ENCODE results near the gene ITSN1. TPM values are rescaled to one million over a fixed set of nuclear protein-coding genes. Genes with fewer than 3 reads are reported as not detected.

ITSN1 gene
- total and polyA plus RNA-seq, 4 donors = 20.3 to 112 (median 40.2) TPM

DNA sequence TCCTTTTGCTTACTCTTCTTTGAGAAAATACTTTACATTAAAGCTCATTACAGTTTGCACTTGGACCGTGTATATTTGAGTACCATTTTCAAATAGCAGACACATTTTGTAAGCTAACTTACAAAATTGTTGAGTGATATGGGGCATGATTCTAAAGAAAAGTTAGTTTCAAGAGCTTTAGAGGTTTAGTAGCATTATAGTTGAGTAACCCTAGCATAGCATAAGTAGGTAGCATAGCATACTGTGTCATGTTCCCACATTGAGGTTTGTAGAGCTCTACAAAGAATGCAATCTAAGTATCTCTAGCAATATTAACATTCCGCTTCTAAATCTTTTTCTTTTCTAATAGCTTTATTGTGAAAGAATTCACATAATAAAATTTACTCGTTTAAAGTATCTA lies 92.0 kb downstream of the ITSN1 start:
- 90% methylated on average over 3 of the region's 3 CpGs for WGBS
- TF ChIP-seq ATF3 (IDR thresholded peaks at IDR 0.05) = no peak
- TF ChIP-seq RAD21 (IDR thresholded peaks at IDR 0.05) = no peak
- TF ChIP-seq SP1 (IDR thresholded peaks at IDR 0.05) = no peak
- no peak for TF ChIP-seq HNF4A (conservative IDR thresholded peaks at IDR 0.05)
- TF ChIP-seq MAX (IDR thresholded peaks at IDR 0.05) = no peak
- no peak for TF ChIP-seq CTCF (IDR thresholded peaks at IDR 0.05; ENCODE audit: low read depth, low read length, missing input control)
- no peak for TF ChIP-seq HNF4G (IDR thresholded peaks at IDR 0.05)
- no peak for TF ChIP-seq FOXA2 (IDR thresholded peaks at IDR 0.05)
- TF ChIP-seq EGR1 (IDR thresholded peaks at IDR 0.05; ENCODE audit: low read depth in 2 of 2) = no peak
- no peak for TF ChIP-seq YY1 (IDR thresholded peaks at IDR 0.05)
- TF ChIP-seq, protein P1, sequence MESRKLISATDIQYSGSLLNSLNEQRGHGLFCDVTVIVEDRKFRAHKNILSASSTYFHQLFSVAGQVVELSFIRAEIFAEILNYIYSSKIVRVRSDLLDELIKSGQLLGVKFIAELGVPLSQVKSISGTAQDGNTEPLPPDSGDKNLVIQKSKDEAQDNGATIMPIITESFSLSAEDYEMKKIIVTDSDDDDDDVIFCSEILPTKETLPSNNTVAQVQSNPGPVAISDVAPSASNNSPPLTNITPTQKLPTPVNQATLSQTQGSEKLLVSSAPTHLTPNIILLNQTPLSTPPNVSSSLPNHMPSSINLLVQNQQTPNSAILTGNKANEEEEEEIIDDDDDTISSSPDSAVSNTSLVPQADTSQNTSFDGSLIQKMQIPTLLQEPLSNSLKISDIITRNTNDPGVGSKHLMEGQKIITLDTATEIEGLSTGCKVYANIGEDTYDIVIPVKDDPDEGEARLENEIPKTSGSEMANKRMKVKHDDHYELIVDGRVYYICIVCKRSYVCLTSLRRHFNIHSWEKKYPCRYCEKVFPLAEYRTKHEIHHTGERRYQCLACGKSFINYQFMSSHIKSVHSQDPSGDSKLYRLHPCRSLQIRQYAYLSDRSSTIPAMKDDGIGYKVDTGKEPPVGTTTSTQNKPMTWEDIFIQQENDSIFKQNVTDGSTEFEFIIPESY (IDR thresholded peaks at IDR 0.05) = no peak
- TF ChIP-seq NR2F2 (IDR thresholded peaks at IDR 0.05) = no peak
- no peak for TF ChIP-seq TAF1 (conservative IDR thresholded peaks at IDR 0.05)
- TF ChIP-seq GABPA (IDR thresholded peaks at IDR 0.05 in 1 of 2, conservative IDR thresholded peaks at IDR 0.05 in 1 of 2) = no peak
- DNase-seq (ENCODE audit: low spot score) = no peak

GRCh38 chr21:33734818-33735217 lies 92.5 kb downstream of the ITSN1 start:
- Histone ChIP-seq H3K9me3 (ENCODE audit: control insufficient read depth in 4 of 4, low read length in 3 of 4) (no peaks in the 10 kb centered on the region), H3K9ac (ENCODE audit: low read depth in 1 of 2, low read length in 2 of 2) (no peak overlapping the region), H3K27me3 (ENCODE audit: control insufficient read depth in 4 of 4, insufficient read depth in 4 of 4, low read length in 3 of 4) (no peaks in the 10 kb centered on the region), H3K4me3 (ENCODE audit: low read depth in 1 of 3, low read length in 3 of 3) (no peak overlapping the region), H3K36me3 (ENCODE audit: control insufficient read depth in 4 of 4, insufficient read depth in 3 of 4, low read depth in 1 of 4, low read length in 3 of 4) (peaks cover 0 to 8% (median 2%) of the 10 kb centered on the region in 4 donors), H3K4me1 (ENCODE audit: control insufficient read depth in 4 of 4, insufficient read depth in 4 of 4, low read length in 3 of 4) (peaks cover 0 to 3% (median 0%) of the 10 kb centered on the region in 4 donors), H3K27ac (ENCODE audit: low read depth in 1 of 2, low read length in 2 of 2) (no peak overlapping the region)
- 82% methylated on average over 2 of the region's 2 CpGs for WGBS
- no peak for DNase-seq (ENCODE audit: low spot score)
- TF ChIP-seq FOXA1 (IDR thresholded peaks at IDR 0.05) = no peak
- TF ChIP-seq FOXA2 (IDR thresholded peaks at IDR 0.05) = no peak
- TF ChIP-seq YY1 (IDR thresholded peaks at IDR 0.05) = no peak
- TF ChIP-seq JUND (IDR thresholded peaks at IDR 0.05) = no peak

More for the DNA sequence above, 92.0 kb downstream of the ITSN1 start:
- peaks cover 0 to 3% (median 0%) of the 10 kb centered on the region in 4 donors for H3K4me1 ChIP-seq (ENCODE audit: control insufficient read depth in 4 of 4, insufficient read depth in 4 of 4, low read length in 3 of 4)
- H3K9ac ChIP-seq (ENCODE audit: low read depth in 1 of 2, low read length in 2 of 2) = no peak overlapping the region
- H3K4me3 ChIP-seq (ENCODE audit: low read depth in 1 of 3, low read length in 3 of 3) = no peak overlapping the region
- peaks cover 0 to 6% (median 2%) of the 10 kb centered on the region in 4 donors for H3K36me3 ChIP-seq (ENCODE audit: control insufficient read depth in 4 of 4, insufficient read depth in 3 of 4, low read depth in 1 of 4, low read length in 3 of 4)
- H3K27me3 ChIP-seq (ENCODE audit: control insufficient read depth in 4 of 4, insufficient read depth in 4 of 4, low read length in 3 of 4) = no peaks in the 10 kb centered on the region
- H3K9me3 ChIP-seq (ENCODE audit: control insufficient read depth in 4 of 4, low read length in 3 of 4) = no peaks in the 10 kb centered on the region
- no peak overlapping the region for H3K27ac ChIP-seq (ENCODE audit: low read depth in 1 of 2, low read length in 2 of 2)

- no peaks in the 10 kb centered on the region for H3K4me1 ChIP-seq (ENCODE audit: control insufficient read depth in 4 of 4, insufficient read depth in 4 of 4, low read length in 3 of 4)
- H3K27me3 ChIP-seq (ENCODE audit: control insufficient read depth in 4 of 4, insufficient read depth in 4 of 4, low read length in 3 of 4) = no peaks in the 10 kb centered on the region
- DNase-seq (ENCODE audit: low spot score) = no peak
- no peak overlapping the region for H3K27ac ChIP-seq (ENCODE audit: low read depth in 1 of 2, low read length in 2 of 2)
- WGBS = 70% methylated on average over 3 of the region's 3 CpGs
- H3K9ac ChIP-seq (ENCODE audit: low read depth in 1 of 2, low read length in 2 of 2) = no peak overlapping the region
- H3K4me3 ChIP-seq (ENCODE audit: low read depth in 1 of 3, low read length in 3 of 3) = no peak overlapping the region
- H3K9me3 ChIP-seq (ENCODE audit: control insufficient read depth in 4 of 4, low read length in 3 of 4) = no peaks in the 10 kb centered on the region
- H3K36me3 ChIP-seq (ENCODE audit: control insufficient read depth in 4 of 4, insufficient read depth in 3 of 4, low read depth in 1 of 4, low read length in 3 of 4) = peaks cover 0 to 8% (median 2%) of the 10 kb centered on the region in 4 donors
- TF ChIP-seq YY1 (IDR thresholded peaks at IDR 0.05) (no peak), SP1 (IDR thresholded peaks at IDR 0.05) (no peak), JUND (IDR thresholded peaks at IDR 0.05) (no peak), CTCF (IDR thresholded peaks at IDR 0.05; ENCODE audit: low read depth, low read length, missing input control) (no peak), NR2F2 (IDR thresholded peaks at IDR 0.05) (no peak), GABPA (IDR thresholded peaks at IDR 0.05 in 1 of 2, conservative IDR thresholded peaks at IDR 0.05 in 1 of 2) (no peak), REST (IDR thresholded peaks at IDR 0.05) (no peak), TAF1 (conservative IDR thresholded peaks at IDR 0.05) (no peak), RXRA (IDR thresholded peaks at IDR 0.05) (no peak), FOXA1 (IDR thresholded peaks at IDR 0.05) (no peak)
Observed at GRCh38 chr21:33736569-33736968, 94.3 kb downstream of the ITSN1 start.

Data from liver (tissue), 9 donors.